OCI-LY7 (cell line): ENCODE measurements around the gene PPP1R11. TPM values are rescaled to one million over a fixed set of nuclear protein-coding genes. Genes with fewer than 3 reads are reported as not detected.

Experiments used
- BruUV-seq: library from RNA; stranded (reverse); fragments of 400-500 nt; replicated peaks from 2 replicates; lab custom pipeline; 2021; lab: Mats Ljungman, UMichigan
- CTCF ChIA-PET: fragments of 300-600 bp; sonication (Branson Sonifier 250); formaldehyde crosslinking; loops from one replicate; lab custom pipeline; 2022; ENCODE audit warnings: antibody characterized with exemption; ENCODE audit not compliant: unreplicated experiment; lab: Charles Lee
- POLR2A ChIA-PET: fragments of 300-600 bp; sonication (Branson Sonifier 250); formaldehyde crosslinking; loops from one replicate; lab custom pipeline; 2022; ENCODE audit warnings: antibody characterized with exemption; lab: Charles Lee
- DNase-seq: peaks from one replicate; pipeline ENCODE4 v3.0.0-alpha.2; 2015; ENCODE audit warnings: low spot score
- H2AFZ ChIP-seq: fragments of 200-600 bp; sonication (generic), shearing (Covaris generic); 2 replicates; pipeline ENCODE4 v1.6.1; 2014; ENCODE audit warnings: mild to moderate bottlenecking, antibody characterized with exemption, low read length, moderate library complexity
- H3K27ac ChIP-seq: fragments of 200-600 bp; sonication (generic); 2 replicates; pipeline ENCODE4 v1.5.1; 2014; ENCODE audit warnings: mixed run types, low read depth, mild to moderate bottlenecking, moderate library complexity, low read length, inconsistent platforms; ENCODE audit not compliant: poor library complexity, severe bottlenecking
- H3K36me3 ChIP-seq: fragments of 200-600 bp; sonication (generic); 2 replicates; pipeline ENCODE4 v1.6.1; 2014; ENCODE audit warnings: mild to moderate bottlenecking, antibody characterized with exemption, low read length, moderate library complexity, mixed read lengths; ENCODE audit not compliant: insufficient read depth
- H3K4me1 ChIP-seq: fragments of 200-600 bp; sonication (generic); 2 replicates; pipeline ENCODE4 v1.5.1; 2014; ENCODE audit warnings: mild to moderate bottlenecking, low read length; ENCODE audit not compliant: insufficient read depth, poor library complexity, severe bottlenecking
- H3K4me2 ChIP-seq: fragments of 200-600 bp; sonication (generic); 2 replicates; pipeline ENCODE4 v1.6.1; 2014; ENCODE audit warnings: mild to moderate bottlenecking, low read length
- H3K4me3 ChIP-seq: fragments of 200-600 bp; sonication (generic); 2 replicates; pipeline ENCODE4 v1.5.1; 2014; ENCODE audit warnings: mild to moderate bottlenecking, low read depth, low read length; ENCODE audit not compliant: poor library complexity, severe bottlenecking
- H3K79me2 ChIP-seq: fragments of 200-600 bp; sonication (generic); 2 replicates; pipeline ENCODE4 v1.6.1; 2016; ENCODE audit warnings: low read depth, mild to moderate bottlenecking, low read length, moderate library complexity, mixed read lengths; ENCODE audit not compliant: insufficient read depth
- H3K9me2 ChIP-seq: fragments of 200-600 bp; sonication (generic); 2 replicates; pipeline ENCODE4 v1.6.1; 2016; ENCODE audit warnings: mild to moderate bottlenecking, low read length, mixed read lengths; ENCODE audit not compliant: insufficient read depth
- H3K9me3 ChIP-seq: fragments of 200-600 bp; sonication (generic); 2 replicates; pipeline ENCODE4 v1.6.1; 2014; ENCODE audit warnings: mild to moderate bottlenecking, mixed run types, low read length, mixed read lengths
- H4K20me1 ChIP-seq: fragments of 200-600 bp; sonication (generic); 2 replicates; pipeline ENCODE4 v1.6.1; 2014; ENCODE audit warnings: mild to moderate bottlenecking, antibody characterized with exemption, low read length, moderate library complexity, mixed read lengths; ENCODE audit not compliant: insufficient read depth
- CTCF ChIP-seq: fragments of 200-600 bp; sonication (generic); conservative IDR thresholded peaks from 2 replicates; pipeline ENCODE4 v1.5.1; 2014; ENCODE audit warnings: mild to moderate bottlenecking, antibody characterized with exemption, low read length, moderate library complexity, mixed read lengths
- EZH2phosphoT487 ChIP-seq: fragments of 200-600 bp; sonication (generic); IDR thresholded peaks from 2 replicates; pipeline ENCODE4 v1.6.1; 2018; ENCODE audit warnings: low read depth, borderline replicate concordance, mild to moderate bottlenecking, mixed run types, antibody characterized with exemption, low read length, moderate library complexity, mixed read lengths
- intact Hi-C: fragments of 100-400 bp; cut with micrococcal nuclease; formaldehyde crosslinking; loops from one replicate; pipeline ENCODE4 v1.10.0; 2022; ENCODE audit not compliant: unreplicated experiment
- total RNA-seq, 2 experiments: library from RNA; depleted of rRNA in 1 of 2; stranded (reverse); fragments of >200 nt in 1 of 2; shearing (Covaris generic) in 1 of 2; gene quantifications; 2 replicates each; pipeline ENCODE4 v1.2.3, GENCODE V29; 2014 to 2022

The PPP1R11 gene
- total RNA-seq, 2 experiments from 2014 or later = 30.6 to 36.5 TPM

DNA sequence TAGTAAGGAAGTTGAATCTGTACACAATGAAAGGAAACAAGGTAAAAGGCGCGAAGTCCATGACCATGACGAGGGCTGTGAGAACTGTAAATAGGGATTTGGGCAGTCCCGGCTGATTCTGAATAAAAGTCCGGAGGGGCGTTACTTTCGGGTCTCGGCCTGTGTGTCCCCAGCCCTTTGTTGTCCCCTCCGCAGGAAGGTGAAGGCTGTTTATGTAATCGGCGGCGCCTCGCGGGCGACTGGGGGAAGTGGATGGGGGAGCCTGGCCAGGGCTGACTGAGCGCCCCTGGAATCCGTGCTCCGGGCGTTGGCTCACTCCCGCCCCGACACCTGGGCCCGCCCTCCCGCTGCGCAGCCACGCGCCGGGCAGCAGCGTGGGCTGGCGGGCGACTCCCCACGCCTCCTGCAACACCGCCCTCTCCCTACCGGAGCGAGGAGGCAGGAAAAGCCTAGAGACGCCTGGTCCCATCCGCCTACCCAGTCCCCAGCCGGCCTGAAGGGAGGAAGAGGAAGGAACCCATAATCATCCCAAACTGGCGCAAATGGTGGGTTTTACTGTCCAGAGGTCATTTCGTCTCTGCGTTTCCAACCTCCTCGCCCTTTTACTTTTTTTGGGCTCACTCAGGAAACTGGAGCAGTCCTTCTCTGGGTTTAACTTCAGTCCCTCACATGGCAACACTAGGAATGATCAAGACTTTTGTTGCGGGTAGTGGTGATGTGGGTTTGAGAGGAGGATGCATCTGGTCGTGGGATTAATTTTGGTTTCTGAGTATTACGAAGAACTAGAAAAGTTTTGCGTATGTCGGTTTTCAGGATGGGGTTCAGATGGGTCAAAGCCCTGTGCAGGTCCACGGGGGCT, 33.8 kb downstream of the PPP1R11 start:
- no peaks in the 10 kb centered on the region for H3K36me3 ChIP-seq
- ChIA-PET CTCF (no interaction called here), POLR2A (interaction anchor here (1.4 kb wide), 1 partner anchor 34 kb away, joined by 3 read pairs; the partner anchor contains the start of gene PPP1R11)
- no peak overlapping the region for H3K4me3 ChIP-seq
- H3K4me1 ChIP-seq = peaks cover 16% of the 10 kb centered on the region
- H3K4me2 ChIP-seq = peak overlapping the region; percentile 60; the same call in 1 of the 2 replicates
- H3K9me3 ChIP-seq = no peaks in the 10 kb centered on the region
- TF ChIP-seq CTCF (no peak), EZH2phosphoT487 (no peak)
- no peaks in the 10 kb centered on the region for H3K79me2 ChIP-seq
- no peak overlapping the region for H3K27ac ChIP-seq
- intact Hi-C loops = no loop called here
- no peaks in the 10 kb centered on the region for H3K9me2 ChIP-seq
- no TSS peak for BruUV-seq
- H2AFZ ChIP-seq = no peak overlapping the region
- H4K20me1 ChIP-seq = no peaks in the 10 kb centered on the region
- DNase-seq = no peak

GRCh38 chr6:30101444-30102413, 34.7 kb downstream of the PPP1R11 start:
- Histone ChIP-seq H3K27ac (no peak overlapping the region), H4K20me1 (no peaks in the 10 kb centered on the region), H2AFZ (peak overlapping the region; percentile 33; the same call in 1 of the 2 replicates), H3K4me1 (peaks cover 16% of the 10 kb centered on the region), H3K4me2 (peak overlapping the region; percentile 60; the same call in 1 of the 2 replicates), H3K9me3 (no peaks in the 10 kb centered on the region), H3K36me3 (no peaks in the 10 kb centered on the region), H3K9me2 (no peaks in the 10 kb centered on the region), H3K4me3 (no peak overlapping the region), H3K79me2 (no peaks in the 10 kb centered on the region)
- TF ChIP-seq EZH2phosphoT487 (no peak), CTCF (no peak)
- no TSS peak for BruUV-seq
- intact Hi-C loops = loop anchor here (2.0 kb wide), 1 partner anchor 69 kb away; no protein-coding TSS in a partner anchor
- ChIA-PET CTCF (no interaction called here), POLR2A (interaction anchor here (0.7 to 1.4 kb wide), 2 partner anchors 35 to 92 kb away, joined by 3 read pairs; partner anchors contain the start of gene PPP1R11)
- DNase-seq = peak; percentile 38
